H1 (cell line): ENCODE data around the gene ANXA6. TPM values are rescaled to one million over a fixed set of nuclear protein-coding genes. Genes with fewer than 3 reads are reported as not detected.

Source experiments
- CTCF ChIA-PET: fragments of 300-600 bp; sonication (Branson Sonifier 250); formaldehyde crosslinking; loops from one replicate; lab custom pipeline; 2021; ENCODE audit not compliant: partially characterized antibody; lab: Charles Lee
- POLR2A ChIA-PET: fragments of 300-600 bp; sonication (Branson Sonifier 250); formaldehyde crosslinking; loops from one replicate; lab custom pipeline; 2021; ENCODE audit warnings: inconsistent platforms; ENCODE audit not compliant: partially characterized antibody; lab: Charles Lee
- DNase-seq, 2 experiments: peaks; one replicate each; pipeline versions ENCODE4 v3.0.0 to v3.0.0-alpha.2; 2010 to 2022; ENCODE audit warnings: low spot score in 2 of 2, low read depth in 1 of 2, mixed read lengths in 1 of 2
- FAIRE-seq: peaks from 2 replicates; lab custom pipeline; 2011; peaks lifted over from hg19 to GRCh38; lab: Jason Lieb, UNC
- H2AFZ ChIP-seq: 2 replicates; pipeline ENCODE4 v1.8.1; 2012; ENCODE audit warnings: low read length, inconsistent platforms
- H2AK5ac ChIP-seq: 2 replicates; pipeline ENCODE4 v1.6.1; 2013; ENCODE audit warnings: low read depth, low read length
- H2BK120ac ChIP-seq: replicated peaks from 2 replicates; pipeline ENCODE3; 2013; ENCODE audit warnings: low read depth, low read length, inconsistent platforms
- H2BK12ac ChIP-seq: 2 replicates; pipeline ENCODE4 v1.6.1; 2013; ENCODE audit warnings: low read depth, low read length
- H2BK15ac ChIP-seq: 2 replicates; pipeline ENCODE4 v1.6.1; 2013; ENCODE audit warnings: low read length
- H2BK20ac ChIP-seq: 2 replicates; pipeline ENCODE4 v1.6.1; 2013; ENCODE audit warnings: low read length
- H2BK5ac ChIP-seq: 2 replicates; pipeline ENCODE4 v1.6.1; 2013; ENCODE audit warnings: low read depth, low read length
- H3K14ac ChIP-seq: 2 replicates; pipeline ENCODE4 v1.6.1; 2013; ENCODE audit warnings: inconsistent platforms; ENCODE audit not compliant: insufficient read length
- H3K18ac ChIP-seq: 2 replicates; pipeline ENCODE4 v1.6.1; 2013; ENCODE audit warnings: low read length; ENCODE audit errors: extremely low read depth
- H3K23ac ChIP-seq: 2 replicates; pipeline ENCODE4 v1.6.1; 2013; ENCODE audit warnings: inconsistent platforms; ENCODE audit not compliant: insufficient read length
- H3K23me2 ChIP-seq: 2 replicates; pipeline ENCODE4 v1.6.1; 2013; ENCODE audit warnings: low read depth, low read length
- H3K27ac ChIP-seq: 2 replicates; pipeline ENCODE4 v1.6.1; 2011; ENCODE audit warnings: low read depth, low read length, inconsistent platforms
- H3K27me3 ChIP-seq, 4 experiments: replicated peaks in 1 of 4; 1 replicate in 1 of 4; 2 replicates in 3 of 4; pipeline versions ENCODE4 v1.6.1 to v1.8.1; 2011 to 2013; ENCODE audit warnings: low read length in 3 of 4, mild to moderate bottlenecking in 3 of 4, inconsistent platforms in 2 of 4, mixed read lengths in 2 of 4, moderate library complexity in 1 of 4; ENCODE audit not compliant: control insufficient read depth in 3 of 4, insufficient read depth in 3 of 4; ENCODE audit errors: extremely low read depth in 1 of 4
- H3K36me3 ChIP-seq, 4 experiments: 2 replicates each; pipeline versions ENCODE4 v1.6.1 to v1.8.1; 2011 to 2013; ENCODE audit warnings: mild to moderate bottlenecking in 4 of 4, low read length in 3 of 4, moderate library complexity in 2 of 4, control low read depth in 1 of 4, inconsistent platforms in 1 of 4; ENCODE audit not compliant: insufficient read depth in 4 of 4, control insufficient read depth in 2 of 4
- H3K4ac ChIP-seq: replicated peaks from 2 replicates; pipeline ENCODE3; 2013; ENCODE audit warnings: low read length, low read depth, mixed read lengths, inconsistent platforms; ENCODE audit not compliant: insufficient read length
- H3K4me1 ChIP-seq, 4 experiments: replicated peaks in 1 of 4; 1 replicate in 1 of 4; 2 replicates in 3 of 4; pipeline versions ENCODE4 v1.6.1 to v1.8.1; 2011 to 2013; ENCODE audit warnings: low read length in 3 of 4, inconsistent platforms in 2 of 4, mixed read lengths in 1 of 4; ENCODE audit not compliant: insufficient read depth in 4 of 4, control insufficient read depth in 3 of 4
- H3K4me2 ChIP-seq, 2 experiments: 2 replicates each; pipeline versions ENCODE4 v1.6.1 to v1.8.1; 2011 to 2013; ENCODE audit warnings: low read depth in 2 of 2, low read length in 2 of 2, control low read depth in 1 of 2, inconsistent platforms in 1 of 2, mild to moderate bottlenecking in 1 of 2; ENCODE audit not compliant: insufficient read depth in 1 of 2
- H3K4me3 ChIP-seq, 4 experiments: fragments of 200-600, 300-600 bp in 1 of 4; sonication (generic), shearing (Covaris generic), sonication (Bioruptor Twin) in 1 of 4; 2 replicates each; pipeline versions ENCODE4 v1.5.1 to v1.8.1; 2011 to 2016; ENCODE audit warnings: low read length in 4 of 4, low read depth in 3 of 4, control low read depth in 2 of 4, inconsistent platforms in 2 of 4, mild to moderate bottlenecking in 2 of 4, mixed read lengths in 1 of 4, moderate library complexity in 1 of 4; ENCODE audit not compliant: insufficient read depth in 2 of 4; ENCODE audit errors: extremely low read depth in 1 of 4
- H3K56ac ChIP-seq: replicated peaks from 2 replicates; pipeline ENCODE3; 2013; ENCODE audit warnings: low read depth, mild to moderate bottlenecking, mixed read lengths, low read length, inconsistent platforms; ENCODE audit not compliant: insufficient read length
- H3K79me1 ChIP-seq: 2 replicates; pipeline ENCODE4 v1.6.1; 2013; ENCODE audit warnings: low read depth, low read length, control low read depth
- H3K79me2 ChIP-seq, 2 experiments: 2 replicates each; pipeline versions ENCODE4 v1.6.1 to v1.8.1; 2012 to 2013; ENCODE audit warnings: low read length in 2 of 2, mild to moderate bottlenecking in 2 of 2, inconsistent platforms in 1 of 2; ENCODE audit not compliant: insufficient read depth in 2 of 2, control insufficient read depth in 1 of 2
- H3K9ac ChIP-seq, 4 experiments: replicated peaks in 1 of 4; 1 replicate in 1 of 4; 2 replicates in 3 of 4; pipeline versions ENCODE4 v1.6.1 to v1.8.1; 2011 to 2013; ENCODE audit warnings: low read depth in 3 of 4, low read length in 3 of 4, control low read depth in 2 of 4, mild to moderate bottlenecking in 2 of 4, moderate library complexity in 2 of 4, inconsistent platforms in 1 of 4; ENCODE audit errors: extremely low read depth in 1 of 4
- H3K9me3 ChIP-seq, 2 experiments: 2 replicates each; pipeline versions ENCODE4 v1.6.1 to v1.8.1; 2012 to 2013; ENCODE audit warnings: mild to moderate bottlenecking in 2 of 2, moderate library complexity in 2 of 2, control low read depth in 1 of 2, inconsistent platforms in 1 of 2, low read depth in 1 of 2, low read length in 1 of 2, mixed read lengths in 1 of 2; ENCODE audit not compliant: insufficient read depth in 2 of 2
- H4K20me1 ChIP-seq, 2 experiments: replicated peaks in 1 of 2; 2 replicates each; pipeline versions ENCODE3 to v1.8.1; 2011 to 2013; ENCODE audit warnings: inconsistent platforms in 2 of 2, low read length in 2 of 2, mild to moderate bottlenecking in 1 of 2; ENCODE audit not compliant: insufficient read depth in 2 of 2, control insufficient read depth in 1 of 2
- H4K5ac ChIP-seq: 2 replicates; pipeline ENCODE4 v1.6.1; 2013; ENCODE audit warnings: low read length, low read depth, mixed read lengths, inconsistent platforms; ENCODE audit not compliant: insufficient read length
- H4K8ac ChIP-seq: 2 replicates; pipeline ENCODE4 v1.8.0; 2013; ENCODE audit warnings: mild to moderate bottlenecking, moderate library complexity, low read length, inconsistent platforms; ENCODE audit not compliant: insufficient read depth; ENCODE audit errors: extremely low read depth
- H4K91ac ChIP-seq: replicated peaks from 2 replicates; pipeline ENCODE3; 2013; ENCODE audit warnings: low read length, mixed read lengths, inconsistent platforms; ENCODE audit not compliant: insufficient read length
- E2F6 ChIP-seq: IDR thresholded peaks from 2 replicates; pipeline ENCODE4 v1.6.1; 2012; ENCODE audit warnings: inconsistent platforms
- PHF8 ChIP-seq: fragments of 200-600 bp; sonication (generic); conservative IDR thresholded peaks from 2 replicates; pipeline ENCODE4 v1.7.1; 2012; ENCODE audit warnings: low read depth, mild to moderate bottlenecking, inconsistent platforms, low read length, moderate library complexity
- RBBP5 ChIP-seq: IDR thresholded peaks from 2 replicates; pipeline ENCODE4 v1.7.1; 2012; ENCODE audit warnings: low read depth, mild to moderate bottlenecking, inconsistent platforms, low read length, moderate library complexity, borderline replicate concordance
- RXRA ChIP-seq: IDR thresholded peaks from 2 replicates; pipeline ENCODE4 v1.6.1; 2011; ENCODE audit warnings: low read depth, mild to moderate bottlenecking, low read length, moderate library complexity; ENCODE audit not compliant: insufficient read depth
- SRF ChIP-seq: IDR thresholded peaks from 2 replicates; pipeline ENCODE4 v1.6.1; 2011; ENCODE audit warnings: mild to moderate bottlenecking, low read depth, low read length, moderate library complexity
- WGBS, 2 experiments: shearing (Covaris generic) in 1 of 2; methylation state at CpG; one replicate each; pipeline versions ENCODE4 v1.1.6 to v1.1.7; 2013 to 2015; ENCODE audit warnings: low lambda C conversion rate in 2 of 2, mixed read lengths in 2 of 2, inconsistent platforms in 1 of 2, low coverage in 1 of 2, missing lambda C conversion rate in 1 of 2; ENCODE audit not compliant: insufficient replicate concordance in 2 of 2, insufficient coverage in 1 of 2, insufficient read length in 1 of 2; ENCODE audit errors: extremely low coverage in 1 of 2, missing lambda C conversion rate in 1 of 2; 5-methylcytosine and 5-hydroxymethylcytosine counted together
- polyA plus RNA-seq, 7 experiments: library from polyadenylated mRNA; depleted of rRNA in 3 of 7; stranded (reverse) in 5 of 7; unstranded in 2 of 7; fragments of >200 nt in 5 of 7; fragments of 200-250 nt in 2 of 7; gene quantifications; 1 replicate in 5 of 7; 2 replicates in 1 of 7; 4 replicates in 1 of 7; pipeline versions ENCODE4 v1.2.1 to v1.2.3, GENCODE V29; 2011 to 2013; ENCODE audit warnings: missing spikeins in 2 of 7, mixed read lengths in 2 of 7
- total RNA-seq: library from RNA; stranded (reverse); fragmentation: NEBNext Ultra II Directional; extraction: Animal tissue kit (Norgen Biotek cat#: 25700); gene quantifications from 2 replicates; pipeline ENCODE4 v1.2.1, GENCODE V29; 2021

Gene ANXA6
- total and polyA plus RNA-seq, 2 of the 8 experiments (the other 6 are each of a cell fraction or from before 2014, with no cell fraction given): 61.3 to 78.6 TPM

GRCh38 chr5:151070449-151070848 lies 87.1 kb downstream of the ANXA6 start:
- H2BK12ac ChIP-seq: no peak overlapping the region
- no peak overlapping the region for H3K4me3 ChIP-seq
- DNase-seq (no peak), FAIRE-seq (no peak)
- no peak overlapping the region for H3K14ac ChIP-seq
- no peaks in the 10 kb centered on the region for H3K36me3 ChIP-seq
- H3K27ac ChIP-seq: no peak overlapping the region
- H4K5ac ChIP-seq: no peak overlapping the region
- no peak overlapping the region for H4K8ac ChIP-seq
- H3K9ac ChIP-seq: no peak overlapping the region
- TF ChIP-seq RBBP5 (no peak), E2F6 (no peak), SRF (no peak), RXRA (no peak), PHF8 (no peak)
- peaks cover 0 to 10% (median 5%) of the 10 kb centered on the region in 4 experiments; a peak in 4 of 7 replicates for H3K4me1 ChIP-seq
- no peak overlapping the region for H3K56ac ChIP-seq
- H2BK120ac ChIP-seq: no peak overlapping the region
- WGBS, 2 experiments: 91% methylated on average over 2 of the region's 2 CpGs; no CpG with 5 or more reads in 1 of the 2 experiments
- no peak overlapping the region for H3K4me2 ChIP-seq
- ChIA-PET CTCF (interaction anchor here (0.6 to 28.6 kb wide), 8 partner anchors 11 to 1236 kb away, joined by 3 to 442 read pairs (median 4); partner anchors contain the start of gene TNIP1), POLR2A (no interaction called here)
- no peaks in the 10 kb centered on the region for H3K23me2 ChIP-seq
- H3K23ac ChIP-seq: no peak overlapping the region
- H3K27me3 ChIP-seq: no peaks in the 10 kb centered on the region
- no peak overlapping the region for H3K4ac ChIP-seq
- no peak overlapping the region for H2AFZ ChIP-seq
- H3K18ac ChIP-seq: no peak overlapping the region
- H3K79me2 ChIP-seq: peaks cover 0 to 11% of the 10 kb centered on the region in 2 experiments; a peak in 2 of 4 replicates
- no peak overlapping the region for H4K91ac ChIP-seq
- no peak overlapping the region for H2BK15ac ChIP-seq
- H2AK5ac ChIP-seq: no peak overlapping the region
- H3K79me1 ChIP-seq: peaks cover 6% of the 10 kb centered on the region; the same call in 1 of the 2 replicates
- H2BK20ac ChIP-seq: no peak overlapping the region
- no peak overlapping the region for H2BK5ac ChIP-seq
- H3K9me3 ChIP-seq: no peaks in the 10 kb centered on the region
- H4K20me1 ChIP-seq: peaks cover 0 to 4% of the 10 kb centered on the region in 2 experiments
